Measurements from ENCODE around the gene CTSZ. TPM values are rescaled to one million over a fixed set of nuclear protein-coding genes. Genes with fewer than 3 reads are reported as not detected.

The CTSZ gene
- total and polyA plus RNA-seq, 4 donors, result 11.8 to 233 (median 188) TPM

DNA sequence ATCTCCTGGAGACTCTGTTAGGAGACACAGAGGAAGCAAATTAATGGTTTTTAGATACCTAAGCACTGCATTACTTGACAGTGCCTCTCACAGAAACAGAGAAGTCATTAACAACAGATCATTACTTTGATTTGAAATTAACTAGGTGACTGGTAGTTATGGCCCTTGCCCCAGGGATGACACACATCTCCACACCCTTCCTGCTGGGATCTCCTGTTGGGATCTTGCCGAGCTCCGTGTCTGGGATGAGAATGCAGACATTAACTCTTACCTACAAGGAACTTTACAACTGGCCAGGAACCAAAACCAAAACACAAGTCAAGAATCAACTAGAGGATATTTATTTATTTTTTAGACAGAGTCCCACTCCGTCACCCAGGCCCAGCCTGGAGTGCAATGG, 37.7 kb upstream of the CTSZ start:
- no peaks in the 10 kb centered on the region for H3K9me3 ChIP-seq (ENCODE audit: control insufficient read depth in 4 of 4, low read length in 3 of 4)
- no peaks in the 10 kb centered on the region for H3K36me3 ChIP-seq (ENCODE audit: control insufficient read depth in 4 of 4, insufficient read depth in 3 of 4, low read depth in 1 of 4, low read length in 3 of 4)
- H3K4me1 ChIP-seq (ENCODE audit: control insufficient read depth in 4 of 4, insufficient read depth in 4 of 4, low read length in 3 of 4), result peaks cover 5 to 26% (median 21%) of the 10 kb centered on the region in 4 donors
- no peak overlapping the region for H3K9ac ChIP-seq (ENCODE audit: low read depth in 1 of 2, low read length in 2 of 2)
- no peak overlapping the region for H3K4me3 ChIP-seq (ENCODE audit: low read depth in 1 of 3, low read length in 3 of 3)
- no peak for DNase-seq (ENCODE audit: low spot score)
- TF ChIP-seq, protein P1, sequence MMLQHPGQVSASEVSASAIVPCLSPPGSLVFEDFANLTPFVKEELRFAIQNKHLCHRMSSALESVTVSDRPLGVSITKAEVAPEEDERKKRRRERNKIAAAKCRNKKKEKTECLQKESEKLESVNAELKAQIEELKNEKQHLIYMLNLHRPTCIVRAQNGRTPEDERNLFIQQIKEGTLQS (IDR thresholded peaks at IDR 0.05), result no peak
- TF ChIP-seq JUND (IDR thresholded peaks at IDR 0.05), result no peak
- no peak for TF ChIP-seq EGR1 (IDR thresholded peaks at IDR 0.05; ENCODE audit: low read depth in 2 of 2)
- no peak for TF ChIP-seq SP1 (IDR thresholded peaks at IDR 0.05)
- no peak for TF ChIP-seq FOXA2 (IDR thresholded peaks at IDR 0.05)
- TF ChIP-seq HNF4A (conservative IDR thresholded peaks at IDR 0.05), result no peak
- TF ChIP-seq FOXA1 (IDR thresholded peaks at IDR 0.05), result no peak
- TF ChIP-seq, protein P2, sequence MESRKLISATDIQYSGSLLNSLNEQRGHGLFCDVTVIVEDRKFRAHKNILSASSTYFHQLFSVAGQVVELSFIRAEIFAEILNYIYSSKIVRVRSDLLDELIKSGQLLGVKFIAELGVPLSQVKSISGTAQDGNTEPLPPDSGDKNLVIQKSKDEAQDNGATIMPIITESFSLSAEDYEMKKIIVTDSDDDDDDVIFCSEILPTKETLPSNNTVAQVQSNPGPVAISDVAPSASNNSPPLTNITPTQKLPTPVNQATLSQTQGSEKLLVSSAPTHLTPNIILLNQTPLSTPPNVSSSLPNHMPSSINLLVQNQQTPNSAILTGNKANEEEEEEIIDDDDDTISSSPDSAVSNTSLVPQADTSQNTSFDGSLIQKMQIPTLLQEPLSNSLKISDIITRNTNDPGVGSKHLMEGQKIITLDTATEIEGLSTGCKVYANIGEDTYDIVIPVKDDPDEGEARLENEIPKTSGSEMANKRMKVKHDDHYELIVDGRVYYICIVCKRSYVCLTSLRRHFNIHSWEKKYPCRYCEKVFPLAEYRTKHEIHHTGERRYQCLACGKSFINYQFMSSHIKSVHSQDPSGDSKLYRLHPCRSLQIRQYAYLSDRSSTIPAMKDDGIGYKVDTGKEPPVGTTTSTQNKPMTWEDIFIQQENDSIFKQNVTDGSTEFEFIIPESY (IDR thresholded peaks at IDR 0.05), result no peak
- TF ChIP-seq GABPA (IDR thresholded peaks at IDR 0.05 in 1 of 2, conservative IDR thresholded peaks at IDR 0.05 in 1 of 2), result no peak
- 92% methylated on average over 3 of the region's 3 CpGs for WGBS
- H3K27me3 ChIP-seq (ENCODE audit: control insufficient read depth in 4 of 4, insufficient read depth in 4 of 4, low read length in 3 of 4), result no peaks in the 10 kb centered on the region
- H3K27ac ChIP-seq (ENCODE audit: low read depth in 1 of 2, low read length in 2 of 2), result no peak overlapping the region

DNA sequence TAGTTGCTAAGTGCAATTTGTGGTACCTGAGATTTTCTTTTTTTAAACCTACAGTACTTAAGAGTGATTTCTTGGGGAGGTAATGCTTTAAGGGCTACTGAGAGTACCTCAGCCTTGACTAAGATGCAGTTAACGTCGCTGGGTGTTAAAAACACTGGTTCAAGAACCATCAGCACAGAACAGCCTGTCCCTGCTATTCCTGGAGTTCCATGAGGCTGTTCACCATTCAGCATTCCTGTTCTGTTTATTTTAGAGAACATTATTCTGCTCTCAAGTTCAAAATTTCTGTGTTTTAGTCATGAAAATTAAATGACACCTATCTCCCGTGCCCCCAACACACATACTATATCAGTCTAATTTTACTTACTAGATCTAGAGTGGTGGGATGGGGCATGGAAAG, 37.2 kb upstream of the CTSZ start:
- TF ChIP-seq HNF4A (conservative IDR thresholded peaks at IDR 0.05) (no peak), TAF1 (conservative IDR thresholded peaks at IDR 0.05) (no peak), FOXA2 (IDR thresholded peaks at IDR 0.05) (no peak), RAD21 (IDR thresholded peaks at IDR 0.05) (no peak), GABPA (IDR thresholded peaks at IDR 0.05 in 1 of 2, conservative IDR thresholded peaks at IDR 0.05 in 1 of 2) (no peak), RXRA (IDR thresholded peaks at IDR 0.05) (no peak), FOXA1 (IDR thresholded peaks at IDR 0.05) (no peak), YY1 (IDR thresholded peaks at IDR 0.05) (no peak), HNF4G (IDR thresholded peaks at IDR 0.05) (no peak), NR2F2 (IDR thresholded peaks at IDR 0.05) (no peak), SP1 (IDR thresholded peaks at IDR 0.05) (no peak), EGR1 (IDR thresholded peaks at IDR 0.05; ENCODE audit: low read depth in 2 of 2) (no peak), JUND (IDR thresholded peaks at IDR 0.05) (no peak)
- TF ChIP-seq, protein P1 (IDR thresholded peaks at IDR 0.05), result no peak
- TF ChIP-seq, protein P3, sequence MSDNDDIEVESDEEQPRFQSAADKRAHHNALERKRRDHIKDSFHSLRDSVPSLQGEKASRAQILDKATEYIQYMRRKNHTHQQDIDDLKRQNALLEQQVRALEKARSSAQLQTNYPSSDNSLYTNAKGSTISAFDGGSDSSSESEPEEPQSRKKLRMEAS (IDR thresholded peaks at IDR 0.05), result no peak
- TF ChIP-seq, protein P4, sequence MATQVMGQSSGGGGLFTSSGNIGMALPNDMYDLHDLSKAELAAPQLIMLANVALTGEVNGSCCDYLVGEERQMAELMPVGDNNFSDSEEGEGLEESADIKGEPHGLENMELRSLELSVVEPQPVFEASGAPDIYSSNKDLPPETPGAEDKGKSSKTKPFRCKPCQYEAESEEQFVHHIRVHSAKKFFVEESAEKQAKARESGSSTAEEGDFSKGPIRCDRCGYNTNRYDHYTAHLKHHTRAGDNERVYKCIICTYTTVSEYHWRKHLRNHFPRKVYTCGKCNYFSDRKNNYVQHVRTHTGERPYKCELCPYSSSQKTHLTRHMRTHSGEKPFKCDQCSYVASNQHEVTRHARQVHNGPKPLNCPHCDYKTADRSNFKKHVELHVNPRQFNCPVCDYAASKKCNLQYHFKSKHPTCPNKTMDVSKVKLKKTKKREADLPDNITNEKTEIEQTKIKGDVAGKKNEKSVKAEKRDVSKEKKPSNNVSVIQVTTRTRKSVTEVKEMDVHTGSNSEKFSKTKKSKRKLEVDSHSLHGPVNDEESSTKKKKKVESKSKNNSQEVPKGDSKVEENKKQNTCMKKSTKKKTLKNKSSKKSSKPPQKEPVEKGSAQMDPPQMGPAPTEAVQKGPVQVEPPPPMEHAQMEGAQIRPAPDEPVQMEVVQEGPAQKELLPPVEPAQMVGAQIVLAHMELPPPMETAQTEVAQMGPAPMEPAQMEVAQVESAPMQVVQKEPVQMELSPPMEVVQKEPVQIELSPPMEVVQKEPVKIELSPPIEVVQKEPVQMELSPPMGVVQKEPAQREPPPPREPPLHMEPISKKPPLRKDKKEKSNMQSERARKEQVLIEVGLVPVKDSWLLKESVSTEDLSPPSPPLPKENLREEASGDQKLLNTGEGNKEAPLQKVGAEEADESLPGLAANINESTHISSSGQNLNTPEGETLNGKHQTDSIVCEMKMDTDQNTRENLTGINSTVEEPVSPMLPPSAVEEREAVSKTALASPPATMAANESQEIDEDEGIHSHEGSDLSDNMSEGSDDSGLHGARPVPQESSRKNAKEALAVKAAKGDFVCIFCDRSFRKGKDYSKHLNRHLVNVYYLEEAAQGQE (IDR thresholded peaks at IDR 0.05), result no peak
- TF ChIP-seq, protein P2 (IDR thresholded peaks at IDR 0.05), result no peak
- TF ChIP-seq, protein P5, sequence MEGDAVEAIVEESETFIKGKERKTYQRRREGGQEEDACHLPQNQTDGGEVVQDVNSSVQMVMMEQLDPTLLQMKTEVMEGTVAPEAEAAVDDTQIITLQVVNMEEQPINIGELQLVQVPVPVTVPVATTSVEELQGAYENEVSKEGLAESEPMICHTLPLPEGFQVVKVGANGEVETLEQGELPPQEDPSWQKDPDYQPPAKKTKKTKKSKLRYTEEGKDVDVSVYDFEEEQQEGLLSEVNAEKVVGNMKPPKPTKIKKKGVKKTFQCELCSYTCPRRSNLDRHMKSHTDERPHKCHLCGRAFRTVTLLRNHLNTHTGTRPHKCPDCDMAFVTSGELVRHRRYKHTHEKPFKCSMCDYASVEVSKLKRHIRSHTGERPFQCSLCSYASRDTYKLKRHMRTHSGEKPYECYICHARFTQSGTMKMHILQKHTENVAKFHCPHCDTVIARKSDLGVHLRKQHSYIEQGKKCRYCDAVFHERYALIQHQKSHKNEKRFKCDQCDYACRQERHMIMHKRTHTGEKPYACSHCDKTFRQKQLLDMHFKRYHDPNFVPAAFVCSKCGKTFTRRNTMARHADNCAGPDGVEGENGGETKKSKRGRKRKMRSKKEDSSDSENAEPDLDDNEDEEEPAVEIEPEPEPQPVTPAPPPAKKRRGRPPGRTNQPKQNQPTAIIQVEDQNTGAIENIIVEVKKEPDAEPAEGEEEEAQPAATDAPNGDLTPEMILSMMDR (IDR thresholded peaks at IDR 0.05; ENCODE audit: low read depth, low read length, missing input control), result no peak
- Histone ChIP-seq H3K9me3 (ENCODE audit: control insufficient read depth in 4 of 4, low read length in 3 of 4) (no peaks in the 10 kb centered on the region), H3K4me3 (ENCODE audit: low read depth in 1 of 3, low read length in 3 of 3) (no peak overlapping the region), H3K36me3 (ENCODE audit: control insufficient read depth in 4 of 4, insufficient read depth in 3 of 4, low read depth in 1 of 4, low read length in 3 of 4) (no peaks in the 10 kb centered on the region), H3K9ac (ENCODE audit: low read depth in 1 of 2, low read length in 2 of 2) (no peak overlapping the region), H3K27ac (ENCODE audit: low read depth in 1 of 2, low read length in 2 of 2) (no peak overlapping the region), H3K27me3 (ENCODE audit: control insufficient read depth in 4 of 4, insufficient read depth in 4 of 4, low read length in 3 of 4) (no peaks in the 10 kb centered on the region), H3K4me1 (ENCODE audit: control insufficient read depth in 4 of 4, insufficient read depth in 4 of 4, low read length in 3 of 4) (peaks cover 6 to 26% (median 21%) of the 10 kb centered on the region in 4 donors)
- 96% methylated on average over 3 of the region's 3 CpGs for WGBS
- no peak for DNase-seq (ENCODE audit: low spot score)
